Umbilical cord (tissue), 2 donors: Measurements from ENCODE around the gene TAPBPL. TPM values are rescaled to one million over a fixed set of nuclear protein-coding genes. Genes with fewer than 3 reads are reported as not detected.
"Not testable (repeated sequence)": the region's sequence is repeated elsewhere in the genome, so short reads cannot be mapped to it uniquely, and the experiment has no call there.

Experiments
- DNase-seq: peaks from one replicate; pipeline ENCODE4 v3.0.0-alpha.2; 2015; ENCODE audit warnings: low spot score
- total RNA-seq: library from RNA; depleted of rRNA; stranded (reverse); fragments of >200 nt; gene quantifications from one replicate; pipeline ENCODE4 v1.2.3, GENCODE V29; 2014; ENCODE audit warnings: low replicate concordance; ENCODE audit not compliant: insufficient read depth

Gene TAPBPL
- total RNA-seq, 1 donor from 2014 or later = 3.6 TPM

DNA sequence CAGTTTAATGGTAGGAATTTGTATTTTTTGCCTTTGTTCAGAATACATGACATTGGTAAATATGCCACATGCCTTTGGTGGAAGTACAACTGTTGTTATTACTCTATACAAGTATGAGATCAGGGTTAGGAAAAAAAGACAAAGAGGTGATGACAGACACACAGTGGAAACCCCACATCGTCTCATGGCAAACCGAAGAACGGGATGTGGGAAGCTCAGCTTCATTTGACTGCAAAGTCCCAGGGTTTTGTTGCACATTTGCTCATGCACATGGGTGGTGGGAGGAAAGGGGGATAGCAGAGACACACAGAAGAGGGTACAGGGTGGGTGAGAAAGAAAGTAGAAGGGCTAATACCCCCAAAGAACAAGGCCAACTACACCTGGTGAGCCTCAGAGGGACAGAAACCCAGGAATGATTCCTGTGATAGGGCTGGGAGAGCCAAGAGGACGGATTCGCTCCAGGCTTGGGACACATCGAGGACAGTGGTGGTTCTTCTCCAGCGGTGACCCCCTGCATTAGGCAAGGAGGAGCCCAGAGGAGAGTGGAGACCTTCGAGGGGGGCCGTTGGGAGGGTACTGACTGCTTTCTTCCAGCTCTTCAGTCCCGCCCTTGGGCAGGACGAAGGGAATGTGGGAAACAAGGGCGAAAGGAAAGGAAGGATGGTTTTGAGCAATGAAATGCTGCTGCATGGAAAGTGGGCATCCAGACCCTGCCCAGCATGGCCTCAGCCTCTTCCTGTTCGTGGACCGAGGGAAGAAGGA is 10.6 kb downstream of the TAPBPL start:
- no peak for DNase-seq

DNA sequence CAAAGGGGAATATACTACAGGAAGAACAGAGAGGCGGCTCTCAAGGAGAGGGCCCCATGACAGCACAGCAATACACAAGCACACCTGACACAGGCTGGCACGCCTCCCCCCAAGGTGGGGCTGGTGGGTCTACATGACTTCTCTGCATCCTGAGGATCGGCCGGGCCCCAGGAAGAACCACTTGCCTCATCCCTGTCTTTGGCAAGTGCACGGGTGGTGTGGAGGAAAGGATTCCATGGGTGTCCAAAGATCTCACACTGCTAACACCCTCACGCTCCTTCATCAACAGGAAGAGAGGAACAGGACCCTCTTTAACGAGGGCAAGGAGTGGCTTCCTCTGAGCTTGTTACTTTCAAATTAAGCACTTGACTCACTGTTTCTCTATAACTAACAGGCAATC is 11.4 kb downstream of the TAPBPL start:
- no peak for DNase-seq

DNA sequence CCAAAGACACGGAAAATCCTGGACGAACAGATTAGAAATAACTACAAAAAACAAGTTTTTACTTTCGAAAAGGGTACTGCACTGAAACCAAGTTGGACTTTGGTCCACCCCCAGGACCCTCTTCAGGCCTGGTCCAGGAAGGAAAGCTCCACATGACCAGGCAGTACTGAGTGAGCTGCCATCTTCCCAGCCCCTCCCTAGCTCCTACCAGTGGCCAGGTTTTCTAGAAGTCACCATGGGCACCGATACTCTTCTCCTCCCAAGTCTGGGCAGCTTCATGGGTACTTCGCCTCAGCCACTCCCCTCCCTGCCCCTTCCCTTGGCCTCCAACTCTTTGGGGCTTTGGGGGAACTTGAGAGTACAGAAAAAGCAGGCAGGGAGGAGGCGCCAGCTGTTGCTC is 12.0 kb downstream of the TAPBPL start:
- DNase-seq = no peak

DNA sequence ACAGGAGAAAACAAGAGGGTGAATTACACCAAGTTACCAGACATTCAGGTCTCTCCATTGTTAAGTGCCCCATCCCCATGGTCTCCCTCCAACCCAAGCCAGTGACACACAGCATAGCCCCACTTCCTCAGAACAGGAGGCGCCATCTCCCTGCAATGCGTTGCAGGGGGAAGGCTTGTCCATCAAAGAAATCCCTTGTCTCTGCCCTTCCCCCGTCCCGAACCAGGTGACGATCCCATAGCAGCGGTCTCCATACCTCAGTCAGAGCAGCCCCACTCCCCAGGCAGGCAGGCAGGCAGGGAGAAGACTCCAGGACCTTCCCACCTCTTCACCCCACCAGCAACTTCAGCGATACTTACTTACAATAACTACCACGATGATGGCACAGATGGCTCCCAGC is 12.7 kb downstream of the TAPBPL start:
- no peak for DNase-seq

DNA sequence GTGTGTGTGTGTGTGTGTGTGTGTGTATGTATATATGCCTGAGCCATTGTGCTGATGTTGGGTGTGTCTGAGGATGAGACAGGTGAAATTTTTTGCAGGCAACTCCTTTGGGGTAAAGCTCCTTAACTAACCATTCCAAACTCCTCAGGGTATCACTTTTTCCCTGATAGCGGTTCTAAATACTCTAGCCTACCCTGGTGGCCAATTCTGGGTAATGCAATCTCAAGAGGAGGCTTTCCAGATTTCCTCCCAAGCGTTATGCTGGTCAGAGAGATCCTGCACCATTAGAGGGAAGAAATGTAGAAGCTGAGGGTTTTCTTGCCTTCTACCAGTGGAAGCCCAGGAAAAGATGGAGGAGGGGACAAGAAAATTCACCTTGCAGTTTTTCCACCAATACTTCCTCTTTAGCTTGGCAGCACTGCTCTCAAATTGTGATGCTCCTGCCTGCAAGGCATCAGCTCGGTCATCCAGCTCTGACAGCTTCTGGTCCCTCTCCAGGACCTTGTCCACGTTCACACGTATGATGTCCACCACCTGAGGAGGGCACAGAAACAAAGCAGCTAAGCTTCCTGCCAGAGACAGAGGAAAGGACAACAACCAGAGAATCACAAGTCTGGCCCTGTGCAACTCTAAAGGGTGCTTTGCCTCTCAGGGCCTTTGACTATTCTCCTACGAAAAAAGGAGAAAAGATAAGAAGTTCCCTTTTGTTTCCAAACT is 13.8 kb downstream of the TAPBPL start:
- DNase-seq = peak; percentile 78

DNA sequence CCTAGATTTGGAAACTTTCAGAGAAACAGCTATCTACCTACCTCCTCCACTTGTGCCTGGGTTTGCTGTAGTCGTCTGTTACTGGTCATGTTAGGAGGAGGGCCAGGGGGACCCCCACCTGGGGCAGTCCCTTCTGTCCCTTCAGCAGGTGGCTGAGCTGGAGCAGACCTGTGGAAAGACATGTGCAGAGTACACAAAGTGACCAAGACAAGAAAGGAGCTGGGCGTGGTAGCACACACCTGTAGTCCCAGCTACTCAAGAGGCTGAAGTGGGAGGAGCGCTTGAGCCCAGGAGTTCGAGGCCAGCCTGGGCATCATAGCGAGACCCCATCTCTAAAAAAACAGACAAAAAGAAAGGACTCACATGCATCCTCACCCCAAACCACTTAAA is 14.3 kb downstream of the TAPBPL start:
- DNase-seq = no peak

DNA sequence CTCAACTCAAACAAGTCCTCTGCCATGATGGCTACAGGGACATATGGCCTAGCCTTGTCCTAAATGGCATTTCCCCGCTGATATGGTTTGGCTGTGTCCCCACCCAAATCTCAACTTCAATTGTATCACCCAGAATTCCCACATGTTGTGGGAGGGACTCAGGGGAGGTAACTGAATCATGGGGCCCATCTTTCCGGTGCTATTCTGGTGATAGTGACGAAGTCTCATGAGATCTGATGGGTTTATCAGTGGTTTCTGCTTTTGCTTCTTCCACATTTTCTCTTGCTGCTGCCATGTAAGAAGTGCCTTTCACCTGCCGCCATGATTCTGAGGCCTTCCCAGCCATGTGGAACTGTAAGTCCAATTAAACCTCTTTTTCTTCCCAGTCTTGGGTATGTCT is 14.9 kb downstream of the TAPBPL start:
- DNase-seq = not testable (repeated sequence)

DNA sequence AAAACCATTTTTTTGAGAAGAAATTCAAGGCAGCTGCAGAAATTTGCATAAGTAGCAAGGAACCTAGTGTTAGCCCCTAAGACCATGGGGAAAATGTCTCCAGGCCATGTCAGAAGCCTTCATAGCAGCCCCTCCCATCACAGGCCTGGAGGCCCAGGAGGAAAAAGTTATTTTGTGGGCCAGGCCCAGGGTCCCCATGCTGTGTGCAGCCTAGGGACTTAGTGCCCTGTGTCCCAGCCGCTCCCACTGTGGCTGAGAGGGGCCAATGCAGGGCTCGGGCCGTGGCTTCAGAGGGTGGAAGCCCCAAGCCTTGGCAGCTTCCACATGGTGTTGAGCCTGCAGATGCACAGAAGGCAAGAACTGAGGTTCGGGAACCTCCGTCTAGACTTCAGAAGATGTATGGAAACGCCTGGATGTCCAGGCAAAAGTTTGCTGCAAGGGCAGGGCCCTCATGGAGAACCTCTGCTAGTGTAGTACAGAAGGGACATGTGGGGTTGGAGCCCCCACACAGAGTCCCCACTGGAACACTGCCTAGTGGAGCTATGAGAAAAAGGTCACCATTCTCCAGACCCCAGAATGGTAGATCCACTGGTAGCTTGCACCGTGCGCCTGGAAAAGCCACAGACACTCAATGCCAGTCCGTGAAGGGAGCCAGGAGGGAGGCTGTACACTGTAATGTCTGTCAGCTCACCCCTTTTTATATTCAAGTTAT is 15.9 kb downstream of the TAPBPL start:
- not testable (repeated sequence) for DNase-seq

DNA sequence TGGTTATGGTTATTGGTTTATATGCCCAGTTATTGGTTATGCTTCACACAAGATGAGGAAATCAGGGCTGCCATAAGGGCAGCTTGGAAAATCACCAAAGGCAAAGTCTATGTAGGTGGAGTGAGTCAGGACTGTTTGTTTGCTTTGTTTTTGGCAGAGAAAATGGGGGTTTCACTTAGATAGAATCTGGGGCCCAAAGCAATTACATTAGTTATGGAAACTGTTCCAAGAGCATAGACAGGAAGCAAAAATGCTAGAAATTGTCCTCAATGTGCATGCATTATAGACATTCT is 16.4 kb downstream of the TAPBPL start:
- DNase-seq = no peak

DNA sequence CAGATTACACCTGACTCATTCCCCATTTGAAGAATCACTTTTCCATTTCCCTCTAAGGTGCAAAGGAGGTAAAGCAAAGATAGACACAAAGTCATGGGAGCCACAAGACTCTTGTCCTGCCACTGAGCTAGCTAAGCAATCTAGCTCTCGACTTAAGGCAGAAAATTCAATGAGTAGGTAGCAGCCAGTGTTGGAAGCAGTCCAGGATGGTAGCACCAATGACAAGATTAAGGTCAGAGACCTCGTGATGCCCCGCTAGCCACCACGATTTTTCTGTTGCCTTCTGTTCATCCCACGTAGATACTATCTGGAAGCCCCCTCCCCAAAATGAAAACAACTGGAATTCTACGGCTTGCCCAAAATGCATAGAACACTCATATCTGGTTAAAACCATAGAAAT is 17.2 kb downstream of the TAPBPL start:
- no peak for DNase-seq

DNA sequence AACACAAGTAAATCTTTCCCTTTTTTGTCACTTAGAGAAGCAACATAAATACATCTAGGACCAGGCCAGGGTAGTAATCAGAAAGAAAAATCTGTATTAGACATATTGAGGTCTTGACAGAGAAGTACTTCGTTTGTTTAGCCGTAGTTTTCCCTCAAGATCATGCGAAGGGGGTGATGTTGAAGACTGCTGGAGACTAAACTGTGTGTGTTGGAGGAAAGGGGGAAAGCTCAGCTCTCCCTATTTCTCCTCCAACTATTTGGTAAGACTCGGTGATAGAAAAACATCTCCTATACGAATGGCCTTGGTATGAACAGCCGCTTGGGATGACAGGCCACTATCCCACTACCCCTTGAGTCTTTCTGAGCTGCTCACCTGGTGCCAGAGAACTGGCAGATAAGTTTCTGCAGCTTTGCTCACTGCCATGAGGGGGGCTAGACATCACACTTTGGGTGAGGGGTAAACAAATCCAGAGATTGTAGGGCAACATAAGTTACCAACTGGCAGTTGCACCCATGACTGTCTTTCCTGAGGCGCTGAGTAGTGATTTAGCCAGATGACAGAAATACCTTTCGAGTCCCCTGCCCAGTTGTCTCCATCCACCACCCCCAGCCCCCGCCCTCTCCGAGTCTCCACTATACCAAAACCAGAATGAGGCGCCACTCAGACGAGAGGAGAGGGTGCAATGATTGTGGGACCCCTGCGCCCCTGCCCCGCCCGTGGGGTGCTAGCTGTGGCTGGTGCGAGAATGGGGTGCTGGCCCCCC is 17.9 kb downstream of the TAPBPL start:
- no peak for DNase-seq

DNA sequence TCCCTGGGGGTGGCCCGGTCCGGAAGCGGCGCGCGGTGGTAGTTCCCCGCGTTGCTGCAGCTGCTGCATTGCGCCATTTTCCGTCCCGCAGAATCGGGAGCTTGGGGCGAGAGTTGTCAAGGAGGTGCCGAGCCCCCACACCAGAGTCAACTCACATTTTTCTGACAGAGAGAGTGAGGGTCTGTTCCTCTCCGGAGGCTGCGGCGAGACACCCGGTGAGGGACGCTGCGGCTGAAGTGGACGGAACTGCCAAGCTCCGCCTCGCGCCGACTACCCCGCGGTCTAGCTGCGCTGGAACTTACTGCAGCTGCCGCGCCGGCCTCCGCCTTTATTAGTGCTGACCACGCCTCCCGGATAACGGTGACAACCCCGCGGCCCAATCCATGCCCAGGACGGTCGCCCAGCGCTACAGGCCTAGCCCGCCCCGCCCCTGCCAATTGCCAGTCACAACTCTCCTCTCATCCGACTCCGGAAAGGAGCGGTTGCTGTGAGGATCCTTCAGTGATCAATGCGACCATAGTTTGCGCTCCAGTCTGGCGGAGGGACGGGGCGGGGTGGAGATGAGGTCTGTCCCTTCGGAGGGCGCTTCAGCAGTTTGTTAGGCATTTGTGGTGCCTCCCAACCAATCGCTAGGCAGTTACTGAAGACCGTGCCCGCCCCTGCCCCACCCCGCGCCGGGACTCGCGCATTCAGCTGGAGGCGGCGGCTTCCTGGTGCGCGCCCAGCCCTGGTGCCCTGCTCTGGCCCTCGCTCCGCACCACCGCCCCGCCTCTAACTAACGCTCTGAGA is 18.7 kb downstream of the TAPBPL start, which contains the start of gene VAMP1:
VAMP1 (minus strand) TSS at position 303 of the 789 bp plus-strand sequence; CDS start at position 157, 146 bp downstream.
- DNase-seq = peak; percentile 99

DNA sequence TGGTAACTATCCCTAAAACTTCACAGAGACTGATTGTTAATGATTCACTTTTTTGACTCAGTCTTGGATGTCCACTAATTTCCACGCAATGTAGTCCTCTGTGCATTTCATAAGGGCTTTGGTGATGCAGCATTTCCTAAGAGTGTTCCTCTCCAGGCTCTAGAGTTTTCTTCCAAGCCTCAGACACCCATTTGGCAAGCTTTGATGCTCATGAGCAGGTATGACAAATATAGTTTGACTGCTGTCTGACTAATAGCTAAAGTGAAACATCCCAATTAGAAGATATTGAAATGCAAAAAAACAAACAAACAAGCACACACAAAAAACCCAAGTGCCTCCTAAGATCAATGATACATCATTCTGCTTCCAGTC is 20.1 kb downstream of the TAPBPL start:
- no peak for DNase-seq

DNA sequence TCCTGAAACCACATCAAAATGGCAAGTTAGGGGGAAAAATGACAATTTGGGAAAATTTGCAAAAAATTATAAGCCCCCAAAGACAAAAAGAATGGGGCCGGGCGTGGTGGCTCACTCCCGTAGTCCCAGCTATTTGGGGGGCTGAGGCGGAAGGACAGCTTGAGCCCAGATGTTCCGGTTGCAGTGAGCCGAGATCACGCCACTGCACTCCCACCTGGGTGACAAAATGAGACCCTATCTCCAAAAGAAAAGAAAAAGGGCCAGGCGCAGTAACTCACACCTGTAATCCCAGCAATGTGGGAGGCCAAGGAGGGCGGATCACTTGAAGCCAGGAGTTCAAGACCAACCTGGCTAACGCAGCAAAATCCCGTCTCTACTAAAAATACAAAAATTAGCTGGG is 20.6 kb downstream of the TAPBPL start:
- DNase-seq = no peak

DNA sequence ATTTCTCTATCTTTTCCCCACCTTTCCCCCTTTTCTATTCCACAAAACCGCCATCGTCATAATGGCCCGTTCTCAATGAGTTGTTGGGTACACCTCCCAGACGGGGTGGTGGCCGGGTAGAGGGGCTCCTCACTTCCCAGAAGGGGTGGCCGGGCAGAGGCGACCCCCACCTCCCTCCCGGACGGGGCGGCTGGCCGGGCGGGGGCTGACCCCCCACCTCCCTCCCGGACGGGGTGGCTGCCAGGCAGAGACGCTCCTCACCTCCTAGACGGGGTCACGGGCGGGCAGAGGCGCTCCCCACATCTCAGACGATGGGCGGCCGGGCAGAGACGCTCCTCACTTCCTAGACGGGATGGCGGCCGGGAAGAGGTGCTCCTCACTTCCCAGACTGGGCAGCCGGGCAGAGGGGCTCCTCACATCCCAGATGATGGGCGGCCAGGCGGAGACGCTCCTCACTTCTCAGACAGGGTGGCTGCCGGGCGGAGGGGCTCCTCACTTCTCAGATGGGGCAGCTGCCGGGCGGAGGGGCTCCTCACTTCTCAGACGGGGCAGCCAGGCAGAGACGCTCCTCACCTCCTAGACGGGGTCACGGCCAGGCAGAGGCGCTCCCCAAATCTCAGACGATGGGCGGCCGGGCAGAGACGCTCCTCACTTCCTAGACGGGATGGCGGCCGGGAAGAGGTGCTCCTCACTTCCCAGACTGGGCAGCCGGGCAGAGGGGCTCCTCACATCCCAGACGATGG is 23.6 kb downstream of the TAPBPL start:
- DNase-seq = not testable (repeated sequence)

DNA sequence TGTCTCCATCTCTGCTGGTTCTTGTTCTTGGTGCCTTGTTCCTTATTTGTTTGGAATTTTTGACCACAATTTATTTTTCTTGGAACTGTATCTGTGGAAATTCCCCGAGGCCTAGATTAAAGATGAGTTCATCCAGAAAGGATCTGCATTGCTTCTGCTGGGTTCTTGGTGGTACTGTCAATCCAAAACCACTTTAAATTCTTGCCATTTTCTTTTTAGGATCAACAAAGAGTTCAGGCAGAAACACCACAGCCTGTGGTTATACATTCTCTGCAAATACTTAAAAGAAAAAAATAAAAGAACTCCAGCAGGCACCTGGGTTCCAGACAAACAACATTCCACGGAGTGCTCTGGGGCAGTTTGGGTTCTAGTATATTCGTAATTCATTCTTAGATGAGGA is 24.6 kb downstream of the TAPBPL start:
- no peak for DNase-seq

DNA sequence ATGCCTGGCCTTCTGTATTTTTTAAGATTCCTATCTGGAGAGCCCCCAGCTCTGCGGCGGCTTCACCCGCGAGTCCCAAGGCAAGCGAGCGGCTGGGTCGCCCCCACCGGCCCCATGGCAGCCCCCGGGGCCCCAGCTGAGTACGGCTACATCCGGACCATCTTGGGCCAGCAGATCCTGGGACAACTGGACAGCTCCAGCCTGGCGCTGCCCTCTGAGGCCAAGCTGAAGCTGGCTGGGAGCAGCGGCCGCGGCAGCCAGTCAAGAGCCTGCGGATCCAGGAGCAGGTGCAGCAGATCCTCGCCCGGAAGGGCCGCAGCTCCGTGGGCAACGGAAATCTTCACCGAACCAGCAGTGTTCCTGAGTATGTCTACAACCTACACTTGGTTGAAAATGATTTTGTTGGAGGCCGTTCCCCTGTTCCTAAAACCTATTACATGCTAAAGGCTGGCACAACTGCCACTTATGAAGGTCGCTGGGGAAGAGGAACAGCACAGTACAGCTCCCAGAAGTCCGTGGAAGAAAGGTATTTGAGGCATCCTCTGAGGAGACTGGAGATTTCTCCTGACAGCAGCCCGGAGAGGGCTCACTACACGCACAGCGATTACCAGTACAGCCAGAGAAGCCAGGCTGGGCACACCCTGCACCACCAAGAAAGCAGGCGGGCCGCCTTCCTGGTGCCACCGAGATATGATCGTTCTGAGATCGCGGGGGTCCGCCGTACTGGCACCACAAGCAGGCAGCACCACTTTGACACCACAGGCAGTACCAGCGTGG is 25.9 kb downstream of the TAPBPL start:
- DNase-seq = not testable (repeated sequence)

DNA sequence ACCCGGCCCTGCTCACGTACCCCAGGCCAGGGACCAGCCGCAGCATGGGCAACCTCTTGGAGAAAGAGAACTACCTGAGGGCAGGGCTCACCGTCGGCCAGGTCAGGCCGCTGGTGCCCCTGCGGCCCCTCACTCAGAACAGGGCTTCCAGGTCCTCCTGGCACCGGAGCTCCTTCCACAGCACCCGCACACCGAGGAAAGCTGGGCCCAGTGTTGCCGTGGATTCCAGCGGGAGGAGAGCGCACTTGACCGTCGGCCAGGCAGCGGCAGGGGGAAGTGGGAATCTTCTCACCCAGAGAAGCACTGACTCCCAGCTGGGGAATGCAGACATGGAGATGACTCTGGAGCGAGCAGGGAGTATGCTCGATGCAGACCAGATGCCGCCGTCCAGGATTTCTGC is 26.6 kb downstream of the TAPBPL start:
- DNase-seq = no peak

DNA sequence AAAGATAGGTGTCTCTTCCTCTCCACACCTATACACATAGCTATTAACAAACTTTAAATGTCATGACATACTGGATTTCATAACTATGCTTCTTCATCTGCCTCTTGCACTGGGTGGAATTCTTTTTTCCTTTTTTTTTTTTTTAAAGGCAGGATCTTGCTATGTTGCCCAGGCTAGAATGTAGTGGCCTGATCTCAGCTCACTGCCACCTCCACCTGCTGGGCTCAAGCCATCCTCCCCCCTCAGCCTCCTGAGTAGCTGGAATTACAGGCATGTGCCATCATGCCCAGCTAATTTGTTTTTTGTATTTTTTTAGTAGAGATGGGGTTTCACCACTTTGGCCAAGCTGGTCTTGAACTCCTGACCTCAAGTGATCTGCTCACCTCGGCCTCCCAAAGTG is 36.4 kb downstream of the TAPBPL start:
- DNase-seq = no peak

DNA sequence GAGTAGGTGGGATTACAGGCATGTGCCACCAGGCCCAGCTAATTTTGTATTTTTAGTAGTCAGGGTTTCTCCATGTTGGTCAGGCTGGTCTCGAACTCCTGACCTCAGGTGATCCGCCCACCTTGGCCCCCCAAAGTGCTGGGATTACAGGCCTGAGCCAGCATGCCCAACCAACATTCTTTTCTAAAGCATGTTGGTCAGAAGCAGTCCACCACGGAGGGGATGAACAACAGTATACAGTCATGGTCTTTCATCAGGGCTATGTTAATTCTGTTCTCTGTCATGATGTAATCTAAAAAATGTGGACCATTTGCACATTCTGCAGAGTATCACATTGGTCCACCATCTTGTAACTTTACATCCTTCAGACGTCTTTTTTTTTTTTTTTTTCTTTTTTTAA is 37.6 kb downstream of the TAPBPL start:
- DNase-seq = no peak
